T-helper 2 cell treated with Interferon-gamma antibody and Interleukin-4, amounts not matched to agents 5 μg/mL and 100 μg/mL, for 36 hours (primary cell): Measurements from ENCODE around the gene TNIP2.
"Not testable (repeated sequence)": the region's sequence is repeated elsewhere in the genome, so short reads cannot be mapped to it uniquely, and the experiment has no call there.

Source experiments
- DNase-seq: peaks from one replicate; pipeline ENCODE4 v3.0.0; 2021; ENCODE audit warnings: low spot score
- H3K27ac Mint-ChIP-seq: one replicate; pipeline ENCODE4 v1.8.0; 2021; ENCODE audit warnings: mild to moderate bottlenecking, mixed read lengths
- H3K27me3 Mint-ChIP-seq: one replicate; pipeline ENCODE4 v1.8.0; 2021; ENCODE audit warnings: low read depth, mixed read lengths
- H3K36me3 Mint-ChIP-seq: one replicate; pipeline ENCODE4 v1.8.0; 2021; ENCODE audit warnings: low read depth, mixed read lengths
- H3K4me1 Mint-ChIP-seq: one replicate; pipeline ENCODE4 v1.8.0; 2021; ENCODE audit warnings: low read depth, mixed read lengths
- H3K4me3 Mint-ChIP-seq: one replicate; pipeline ENCODE4 v1.8.0; 2022; ENCODE audit warnings: mild to moderate bottlenecking, moderate library complexity, mixed read lengths
- H3K9me3 Mint-ChIP-seq: one replicate; pipeline ENCODE4 v1.8.0; 2021; ENCODE audit warnings: mixed read lengths

The TNIP2 gene

DNA sequence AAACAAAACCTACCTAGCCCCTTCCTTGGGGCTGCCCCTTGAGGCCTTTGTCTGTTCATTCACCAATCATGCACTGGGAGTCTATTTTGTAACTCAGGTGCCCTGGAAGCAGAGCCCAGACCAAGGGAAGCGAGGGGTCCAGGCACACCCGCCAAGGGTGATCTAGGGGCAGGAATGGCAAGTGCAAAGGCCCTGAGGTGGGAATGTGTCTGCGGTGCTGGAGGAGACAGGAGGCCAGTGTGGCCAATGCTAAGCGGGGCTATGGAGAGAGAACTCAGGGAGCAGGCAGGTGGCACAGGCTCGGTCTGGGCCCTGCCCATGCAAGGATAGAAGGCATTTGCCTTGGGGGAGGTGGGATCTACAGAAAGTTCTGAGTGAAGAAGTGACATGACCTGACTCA is 33.2 kb upstream of the TNIP2 start:
- Mint-ChIP-seq H3K27ac (peak overlapping the region; percentile 42), H3K9me3 (no peaks in the 10 kb centered on the region), H3K4me1 (peaks cover 21% of the 10 kb centered on the region), H3K4me3 (no peak overlapping the region), H3K36me3 (no peaks in the 10 kb centered on the region), H3K27me3 (no peaks in the 10 kb centered on the region)
- DNase-seq = no peak

DNA sequence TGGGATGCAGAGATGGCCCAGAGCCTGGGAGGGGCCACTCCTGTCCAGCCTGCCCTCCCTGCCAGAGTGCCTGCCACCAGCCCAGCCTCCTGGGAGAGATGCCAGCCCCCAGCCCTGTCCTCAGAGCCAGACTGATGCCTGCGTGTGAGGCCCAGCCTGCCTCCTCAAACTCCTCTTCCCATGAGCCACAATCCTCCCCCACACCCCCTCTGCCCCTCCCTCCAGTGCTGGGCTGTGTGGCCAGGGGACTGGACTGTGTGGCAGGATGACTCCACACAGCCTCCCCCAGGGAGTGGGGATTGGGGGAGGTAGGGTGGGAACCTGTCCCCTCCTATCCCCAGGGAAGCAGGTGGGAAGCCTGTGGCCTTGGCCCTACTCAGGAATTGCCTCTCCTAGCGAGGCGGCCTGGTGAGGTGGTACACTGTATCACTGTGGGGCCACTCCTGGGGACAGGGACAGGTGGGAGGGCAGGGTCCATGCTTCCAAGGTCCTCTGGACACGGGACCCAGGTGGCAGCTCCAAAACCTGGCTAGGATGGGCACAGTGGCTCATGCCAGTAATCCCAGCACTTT is 32.5 kb upstream of the TNIP2 start:
- Mint-ChIP-seq H3K36me3 (no peaks in the 10 kb centered on the region), H3K27ac (no peak overlapping the region), H3K4me3 (no peak overlapping the region), H3K27me3 (peaks cover 4% of the 10 kb centered on the region), H3K9me3 (peaks cover 6% of the 10 kb centered on the region), H3K4me1 (peaks cover 22% of the 10 kb centered on the region)
- DNase-seq = no peak

DNA sequence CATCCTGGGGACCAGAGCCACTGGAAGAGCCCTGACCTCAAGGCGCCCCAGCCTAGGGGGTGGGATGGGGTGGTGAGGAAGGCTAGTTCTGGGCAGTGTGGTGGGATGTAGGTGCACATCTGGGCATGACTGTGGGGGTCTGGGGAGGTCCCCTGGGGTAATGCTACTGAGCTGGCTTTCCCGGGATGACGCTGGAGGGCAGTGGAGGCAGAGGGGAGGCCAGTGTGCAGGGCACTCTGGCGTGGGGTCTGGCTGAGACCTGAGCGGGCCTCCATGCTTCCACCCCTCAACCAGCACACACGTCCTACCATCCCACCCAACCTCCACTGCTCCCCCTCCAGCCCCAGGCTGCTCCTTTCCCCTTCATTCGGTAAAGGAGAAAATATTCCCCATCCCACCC is 32.0 kb upstream of the TNIP2 start:
- Mint-ChIP-seq H3K27me3 (peaks cover 7% of the 10 kb centered on the region), H3K36me3 (peaks cover 2% of the 10 kb centered on the region), H3K9me3 (peaks cover 11% of the 10 kb centered on the region), H3K27ac (peak overlapping the region; percentile 36), H3K4me1 (peaks cover 22% of the 10 kb centered on the region), H3K4me3 (no peak overlapping the region)
- DNase-seq = no peak

DNA sequence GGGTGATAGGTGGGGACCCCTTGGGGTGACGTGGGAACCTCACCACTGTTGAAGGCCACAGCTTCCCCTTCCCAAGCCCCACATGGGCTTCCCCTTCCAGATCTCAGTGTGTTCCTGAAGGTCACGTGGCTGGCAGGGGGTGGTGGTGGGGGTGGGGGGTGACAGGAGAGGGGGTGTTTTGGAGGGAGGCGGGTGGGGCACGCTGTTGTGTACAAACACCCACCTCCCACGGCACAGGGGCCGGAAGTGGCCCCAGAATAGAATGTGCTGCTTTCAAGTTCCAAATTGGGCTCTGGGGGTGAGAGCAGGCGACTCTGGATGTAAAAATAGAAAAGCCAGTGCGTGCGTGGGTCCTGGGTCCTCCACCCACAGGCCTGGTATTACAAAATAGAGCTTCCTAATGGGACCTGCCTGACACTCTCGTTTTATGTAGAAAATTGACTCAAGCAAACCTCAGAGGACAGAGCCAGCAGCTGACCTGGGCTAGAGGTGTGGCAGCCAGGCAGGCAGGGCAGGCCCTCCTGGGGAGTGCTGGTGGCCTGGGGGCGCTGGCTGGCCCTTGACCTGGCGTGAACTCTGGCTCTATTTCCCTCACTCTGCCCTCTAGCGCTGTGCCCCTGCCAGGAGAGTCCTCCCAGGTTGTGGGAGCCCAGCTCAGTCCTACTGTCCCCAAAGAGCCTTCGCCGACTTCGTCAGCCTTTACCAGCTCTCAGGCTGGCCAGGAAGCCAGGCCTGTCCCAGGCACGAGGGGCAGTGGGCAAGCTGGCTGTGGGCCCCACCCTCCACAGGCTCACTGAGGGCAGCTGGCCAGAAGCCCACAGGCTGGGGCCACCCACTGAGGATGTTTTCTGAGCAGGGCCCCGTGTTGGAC is 31.3 kb upstream of the TNIP2 start:
- peak; percentile 55 for DNase-seq
- Mint-ChIP-seq H3K27ac (peak overlapping the region; percentile 78), H3K9me3 (peaks cover 16% of the 10 kb centered on the region), H3K36me3 (peaks cover 2% of the 10 kb centered on the region), H3K4me1 (peaks cover 22% of the 10 kb centered on the region), H3K4me3 (peak overlapping the region; percentile 32), H3K27me3 (peaks cover 11% of the 10 kb centered on the region)

DNA sequence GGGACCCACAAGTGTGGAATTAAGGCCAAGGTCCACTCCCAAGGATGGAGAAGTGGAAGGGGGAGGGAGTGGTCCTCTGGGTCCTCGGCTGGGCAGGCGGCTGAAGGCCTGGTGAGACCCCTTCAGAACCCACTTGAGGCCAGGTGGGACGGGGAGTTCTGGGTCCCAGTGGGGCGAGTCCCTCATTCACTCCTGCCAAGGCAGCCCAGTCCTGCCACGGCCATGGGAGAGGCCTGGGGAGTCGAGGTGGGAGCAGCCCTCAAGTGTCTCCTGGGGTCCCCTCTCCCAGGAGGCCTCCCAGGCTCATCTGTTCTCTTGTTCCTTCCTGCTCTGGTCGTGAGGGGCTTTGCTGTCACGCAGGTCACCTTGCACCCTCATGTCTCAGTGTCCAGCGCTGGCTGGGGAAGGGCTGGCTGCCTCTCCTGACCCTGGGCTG is 30.7 kb upstream of the TNIP2 start:
- peaks cover 16% of the 10 kb centered on the region for H3K9me3 Mint-ChIP-seq
- peaks cover 11% of the 10 kb centered on the region for H3K27me3 Mint-ChIP-seq
- H3K36me3 Mint-ChIP-seq = peaks cover 2% of the 10 kb centered on the region
- peak overlapping the region; percentile 69 for H3K27ac Mint-ChIP-seq
- peaks cover 22% of the 10 kb centered on the region for H3K4me1 Mint-ChIP-seq
- peak overlapping the region; percentile 18 for H3K4me3 Mint-ChIP-seq
- no peak for DNase-seq

DNA sequence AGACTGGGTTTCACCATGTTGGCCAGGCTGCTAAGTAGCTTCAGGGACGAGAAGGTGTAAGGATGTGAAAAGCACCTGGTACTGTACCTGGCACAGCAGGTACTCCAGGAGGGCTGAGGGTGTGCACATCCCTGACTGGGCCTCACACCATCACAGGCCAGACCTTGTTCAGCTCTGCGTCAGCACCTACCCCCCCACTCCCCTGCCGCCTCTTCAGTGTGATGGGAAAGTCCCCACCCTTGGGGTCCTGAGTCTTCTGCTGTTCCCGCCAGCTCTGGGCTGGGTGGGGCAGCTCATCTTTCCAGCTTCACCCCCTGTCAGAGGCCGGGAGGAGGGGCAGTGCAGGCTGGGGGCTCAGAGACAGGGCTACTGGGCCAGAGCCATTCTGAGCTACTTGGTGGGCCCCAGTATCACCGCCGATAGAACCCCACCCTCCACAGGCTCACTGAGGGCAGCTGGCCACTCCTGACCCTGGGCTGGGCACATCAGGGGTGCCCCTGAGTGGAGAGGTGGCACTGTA is 30.1 kb upstream of the TNIP2 start:
- Mint-ChIP-seq H3K4me1 (peaks cover 22% of the 10 kb centered on the region), H3K27ac (peak overlapping the region; percentile 68), H3K36me3 (peaks cover 2% of the 10 kb centered on the region), H3K9me3 (peaks cover 16% of the 10 kb centered on the region), H3K4me3 (peak overlapping the region; percentile 18), H3K27me3 (peaks cover 11% of the 10 kb centered on the region)
- DNase-seq = peak; percentile 60

DNA sequence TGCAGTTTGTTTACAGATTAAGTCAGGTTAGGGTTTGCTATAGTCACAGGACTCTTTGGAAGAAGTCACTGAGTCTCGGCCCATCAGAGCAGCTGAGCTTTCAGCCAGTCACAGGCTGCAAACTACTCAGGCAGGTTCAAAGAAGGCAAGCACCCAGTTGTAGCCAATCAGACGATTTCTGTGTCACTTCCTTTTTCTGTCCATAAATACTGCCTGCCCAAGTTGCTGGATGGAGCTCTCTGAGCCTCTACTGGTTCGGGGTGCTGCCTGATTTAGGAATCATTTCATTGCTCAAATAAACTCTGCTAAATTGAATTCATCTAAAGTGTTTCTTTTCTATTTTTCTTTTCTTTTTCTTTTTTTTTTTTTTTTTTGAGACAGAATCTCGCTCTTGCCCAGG is 29.5 kb upstream of the TNIP2 start:
- Mint-ChIP-seq H3K36me3 (peaks cover 2% of the 10 kb centered on the region), H3K27me3 (peaks cover 11% of the 10 kb centered on the region), H3K4me3 (no peak overlapping the region), H3K9me3 (peaks cover 16% of the 10 kb centered on the region), H3K4me1 (peaks cover 22% of the 10 kb centered on the region), H3K27ac (peak overlapping the region; percentile 68)
- DNase-seq = no peak

DNA sequence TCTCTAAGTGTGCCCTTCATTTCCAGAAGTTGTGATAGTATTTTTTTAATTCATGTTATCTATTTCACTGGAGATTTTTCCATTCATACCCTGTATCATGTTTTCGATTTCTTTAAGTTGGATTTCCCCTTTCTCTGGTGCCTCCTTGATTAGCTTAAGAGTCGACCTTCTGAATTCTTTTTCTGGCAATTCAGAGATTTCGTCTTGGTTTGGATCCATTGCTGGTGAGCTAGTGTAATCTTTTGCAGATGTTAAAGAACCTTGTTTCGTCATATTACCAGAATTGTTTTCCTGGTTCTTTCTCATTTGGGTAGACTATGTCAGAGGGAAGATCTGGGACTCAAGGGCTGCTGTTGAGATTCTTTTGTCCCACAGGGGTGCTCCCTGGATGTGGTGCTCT is 27.7 kb upstream of the TNIP2 start:
- H3K36me3 Mint-ChIP-seq = peaks cover 2% of the 10 kb centered on the region
- peaks cover 11% of the 10 kb centered on the region for H3K27me3 Mint-ChIP-seq
- H3K27ac Mint-ChIP-seq = no peak overlapping the region
- peaks cover 22% of the 10 kb centered on the region for H3K4me1 Mint-ChIP-seq
- H3K4me3 Mint-ChIP-seq = no peak overlapping the region
- H3K9me3 Mint-ChIP-seq = peaks cover 16% of the 10 kb centered on the region
- DNase-seq = no peak

DNA sequence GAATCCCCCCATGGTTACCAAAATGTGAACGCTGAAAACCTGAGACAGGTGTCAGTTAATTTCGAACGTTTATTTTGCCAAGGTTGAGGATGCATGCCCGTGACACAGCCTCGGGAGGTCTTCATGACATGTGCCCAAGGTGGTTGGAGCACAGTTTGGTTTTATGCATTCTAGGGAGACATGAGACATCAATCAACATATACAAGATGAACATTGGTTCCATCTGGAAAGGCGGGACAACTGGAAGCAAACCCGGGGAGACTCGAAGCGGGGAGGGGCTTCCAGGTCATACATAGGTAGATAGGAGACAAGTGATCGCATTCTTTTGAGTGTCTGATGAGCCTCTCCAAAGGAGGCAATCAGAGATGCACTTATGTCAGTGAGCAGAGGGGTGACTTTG is 25.8 kb upstream of the TNIP2 start:
- no peak overlapping the region for H3K4me3 Mint-ChIP-seq
- peaks cover 16% of the 10 kb centered on the region for H3K9me3 Mint-ChIP-seq
- H3K4me1 Mint-ChIP-seq = peaks cover 11% of the 10 kb centered on the region
- DNase-seq = no peak
- H3K36me3 Mint-ChIP-seq = peaks cover 2% of the 10 kb centered on the region
- no peak overlapping the region for H3K27ac Mint-ChIP-seq
- peaks cover 11% of the 10 kb centered on the region for H3K27me3 Mint-ChIP-seq

DNA sequence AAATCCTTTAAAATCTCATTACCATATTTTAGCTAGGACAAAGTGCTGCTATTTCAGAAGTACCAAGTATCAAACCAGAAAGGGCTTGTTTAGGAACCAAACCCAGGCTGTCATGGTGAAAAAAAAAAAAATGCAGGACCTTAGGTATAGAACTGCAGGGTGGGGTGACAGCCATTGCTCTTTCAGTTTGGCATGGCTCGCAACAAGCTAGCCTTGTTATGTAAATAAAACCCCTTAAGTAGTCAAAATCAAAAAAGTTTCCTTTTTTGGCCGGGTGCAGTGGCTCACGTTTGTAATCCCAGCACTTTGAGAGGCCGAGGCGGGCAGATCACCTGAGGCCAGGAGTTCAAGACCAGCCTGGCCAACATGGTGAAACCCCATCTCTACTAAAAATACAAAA is 24.5 kb upstream of the TNIP2 start:
- DNase-seq, H3K4me3 Mint-ChIP-seq, H3K36me3 Mint-ChIP-seq, H3K4me1 Mint-ChIP-seq, H3K27ac Mint-ChIP-seq: not testable (repeated sequence)
- Mint-ChIP-seq H3K27me3 (peaks cover 11% of the 10 kb centered on the region), H3K9me3 (peaks cover 16% of the 10 kb centered on the region)

DNA sequence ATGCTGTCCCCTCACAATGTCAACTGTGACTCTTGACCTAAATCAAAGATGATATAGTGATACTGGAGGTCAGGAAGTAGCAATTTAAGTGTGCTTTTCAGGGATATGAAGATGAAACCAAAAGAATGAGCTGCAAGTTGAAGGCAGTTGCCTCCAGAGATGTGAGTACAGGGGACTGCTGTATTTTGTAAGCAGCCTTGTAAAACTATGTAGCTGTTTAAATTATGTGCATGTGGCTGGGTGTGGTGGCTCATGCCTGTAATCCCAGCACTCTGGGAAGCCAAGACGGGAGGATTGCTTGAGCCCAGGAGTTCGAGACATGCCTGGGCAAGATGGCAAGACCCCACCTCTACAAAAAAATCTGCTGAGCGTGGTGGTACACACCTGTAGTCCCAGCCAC is 15.1 kb upstream of the TNIP2 start:
- Mint-ChIP-seq H3K4me1 (peaks cover 8% of the 10 kb centered on the region), H3K27me3 (no peaks in the 10 kb centered on the region), H3K27ac (no peak overlapping the region)

DNA sequence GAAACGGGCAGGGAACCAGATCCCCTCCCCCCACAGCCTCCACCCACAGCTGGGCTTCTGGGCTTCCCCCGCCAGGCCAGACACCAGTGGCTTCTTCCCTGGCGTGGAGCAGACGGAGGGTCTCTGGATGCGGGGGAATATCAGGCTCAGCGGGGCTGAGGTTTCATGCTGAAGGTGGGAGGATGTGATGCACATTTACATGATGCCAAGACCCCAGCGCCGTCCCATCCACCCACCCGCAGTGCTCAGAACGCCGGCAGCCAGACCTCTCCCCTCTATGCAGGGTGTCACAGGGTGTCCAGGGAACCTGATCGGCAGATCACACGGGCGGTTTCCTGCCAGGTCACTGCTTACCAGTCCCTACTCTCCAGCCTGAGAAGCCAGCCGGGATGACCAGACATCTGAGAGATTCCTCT is 12.8 kb upstream of the TNIP2 start:
- no peak overlapping the region for H3K27ac Mint-ChIP-seq
- no peaks in the 10 kb centered on the region for H3K27me3 Mint-ChIP-seq

More for the DNA sequence above, 15.1 kb upstream of the TNIP2 start:
- no peak for DNase-seq
- peaks cover 19% of the 10 kb centered on the region for H3K9me3 Mint-ChIP-seq
- peaks cover 4% of the 10 kb centered on the region for H3K36me3 Mint-ChIP-seq
- H3K4me3 Mint-ChIP-seq = no peak overlapping the region

DNA sequence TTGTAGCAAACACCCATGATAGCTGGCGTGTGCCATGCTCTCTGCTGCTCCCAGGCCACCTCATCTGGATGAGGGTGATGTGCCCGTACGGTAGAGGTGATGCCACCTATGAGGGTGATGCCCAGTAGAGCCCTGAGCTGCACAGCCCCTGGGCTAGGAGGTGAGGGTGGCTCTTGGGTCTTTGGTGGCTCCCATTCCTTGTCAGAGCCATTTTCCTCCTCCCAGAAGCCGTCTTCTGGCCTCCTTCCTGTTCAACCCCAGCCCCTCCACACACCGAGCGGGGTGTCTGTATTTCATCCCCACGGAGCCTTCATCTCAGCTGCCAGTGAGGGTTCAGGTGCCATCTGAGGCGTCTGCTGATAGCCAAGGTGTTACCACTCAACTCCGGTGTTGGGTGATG is 12.0 kb upstream of the TNIP2 start:
- Mint-ChIP-seq H3K4me3 (no peak overlapping the region), H3K9me3 (peaks cover 19% of the 10 kb centered on the region), H3K36me3 (peaks cover 4% of the 10 kb centered on the region), H3K4me1 (peaks cover 11% of the 10 kb centered on the region), H3K27ac (no peak overlapping the region), H3K27me3 (no peaks in the 10 kb centered on the region)
- no peak for DNase-seq

More for the DNA sequence above, 12.8 kb upstream of the TNIP2 start:
- H3K4me3 Mint-ChIP-seq = no peak overlapping the region
- H3K9me3 Mint-ChIP-seq = peaks cover 19% of the 10 kb centered on the region
- H3K36me3 Mint-ChIP-seq = peaks cover 4% of the 10 kb centered on the region
- H3K4me1 Mint-ChIP-seq = peaks cover 11% of the 10 kb centered on the region
- no peak for DNase-seq

DNA sequence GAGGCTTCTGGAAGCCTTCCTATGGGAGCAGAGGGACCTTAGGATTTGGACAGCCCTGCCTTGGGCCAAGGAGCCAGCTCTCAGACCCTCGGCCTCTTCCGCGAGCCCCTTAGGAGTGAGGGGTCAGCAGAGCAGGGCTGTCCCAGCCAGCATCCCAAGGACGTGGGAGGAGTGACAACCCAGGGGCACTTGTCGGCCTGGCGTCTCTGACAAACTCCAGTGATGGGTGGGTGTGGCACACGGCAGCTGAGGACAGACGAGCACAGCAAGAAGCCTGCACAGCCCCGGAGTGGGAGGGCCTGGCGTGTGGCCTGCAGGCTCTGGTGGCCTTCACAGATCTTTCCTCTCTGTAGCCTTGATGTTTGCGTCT is 11.6 kb upstream of the TNIP2 start:
- peaks cover 4% of the 10 kb centered on the region for H3K36me3 Mint-ChIP-seq
- H3K27me3 Mint-ChIP-seq = no peaks in the 10 kb centered on the region
- H3K4me3 Mint-ChIP-seq = no peak overlapping the region

More for the DNA sequence above, 11.6 kb upstream of the TNIP2 start:
- peaks cover 11% of the 10 kb centered on the region for H3K4me1 Mint-ChIP-seq
- H3K9me3 Mint-ChIP-seq = peaks cover 19% of the 10 kb centered on the region
- no peak overlapping the region for H3K27ac Mint-ChIP-seq
- DNase-seq = no peak
